HepG2 (cell line): ENCODE results near the gene MEAK7. TPM values are rescaled to one million over a fixed set of nuclear protein-coding genes. Genes with fewer than 3 reads are reported as not detected.

Experiments
- ATAC-seq: fragments of 200-7000 bp; cut with Tn5 transposase; 3 replicates; pipeline ENCODE4 v1.9.1; 2020; ENCODE audit warnings: mild to moderate bottlenecking, moderate library complexity
- BruUV-seq: library from RNA; stranded (reverse); fragments of 400-500 nt; replicated peaks from 2 replicates; lab custom pipeline; 2021; lab: Mats Ljungman, UMichigan
- CTCF ChIA-PET: fragments of 300-600 bp; formaldehyde crosslinking; extraction: SDS; loops from one replicate; lab custom pipeline; 2021; ENCODE audit warnings: low total read pairs, inconsistent platforms, low intra/inter-chr PET ratio; lab: Yijun Ruan, JAX
- POLR2A ChIA-PET: fragments of 350-600 bp; sonication (Branson Sonifier 250); formaldehyde crosslinking; loops from one replicate; lab custom pipeline; 2020; ENCODE audit warnings: antibody characterized with exemption, inconsistent platforms; lab: Yijun Ruan, JAX
- DNase-seq: peaks from one replicate; pipeline ENCODE4 v3.0.0-alpha.2; 2015; ENCODE audit warnings: low spot score
- FAIRE-seq: peaks from 3 replicates; lab custom pipeline; 2011; peaks lifted over from hg19 to GRCh38; lab: Jason Lieb, UNC
- H2AFZ ChIP-seq: one replicate; pipeline ENCODE4 v1.6.1; 2011; ENCODE audit warnings: low read length, inconsistent platforms
- H3K27ac ChIP-seq: fragments of 300-600 bp; 3 replicates; pipeline ENCODE4 v1.8.0; 2011; ENCODE audit warnings: mixed run types, mild to moderate bottlenecking, mixed read lengths, low read length, inconsistent platforms; ENCODE audit not compliant: insufficient read depth; ENCODE audit errors: extremely low read length
- H3K27me3 ChIP-seq, 2 experiments: fragments of 200-600 bp in 1 of 2; 2 replicates in 1 of 2; 3 replicates in 1 of 2; pipeline versions ENCODE4 v1.6.0 to v1.8.0; 2011; ENCODE audit warnings: low read length in 2 of 2, mild to moderate bottlenecking in 2 of 2, moderate library complexity in 2 of 2, inconsistent platforms in 1 of 2; ENCODE audit not compliant: insufficient read depth in 2 of 2, control insufficient read depth in 1 of 2
- H3K36me3 ChIP-seq, 2 experiments: fragments of 200-600 bp in 1 of 2; replicated peaks in 1 of 2; 2 replicates in 1 of 2; 3 replicates in 1 of 2; pipeline versions ENCODE4 v1.5.1 to v1.8.0; 2011; ENCODE audit warnings: low read length in 2 of 2, inconsistent platforms in 1 of 2; ENCODE audit not compliant: insufficient read depth in 2 of 2, control insufficient read depth in 1 of 2
- H3K4me1 ChIP-seq: 2 replicates; pipeline ENCODE4 v1.5.1; 2012; ENCODE audit warnings: low read length, inconsistent platforms; ENCODE audit not compliant: insufficient read depth
- H3K4me2 ChIP-seq: 2 replicates; pipeline ENCODE4 v1.6.0; 2011; ENCODE audit warnings: low read depth, low read length, inconsistent platforms
- H3K4me3 ChIP-seq, 3 experiments: fragments of 200-600 bp in 1 of 3; sonication (generic), shearing (Covaris generic) in 1 of 3; replicated peaks in 1 of 3; 2 replicates each; pipeline ENCODE4 v1.5.1; 2011 to 2016; ENCODE audit warnings: low read length in 3 of 3, inconsistent platforms in 2 of 3, low read depth in 2 of 3, mild to moderate bottlenecking in 2 of 3, control low read depth in 1 of 3, mixed read lengths in 1 of 3; ENCODE audit not compliant: insufficient read depth in 1 of 3
- H3K79me2 ChIP-seq: one replicate; pipeline ENCODE4 v1.6.1; 2011; ENCODE audit warnings: low read length, inconsistent platforms; ENCODE audit not compliant: insufficient read depth
- H3K9ac ChIP-seq: 2 replicates; pipeline ENCODE4 v1.6.0; 2011; ENCODE audit warnings: mild to moderate bottlenecking, low read depth, low read length, inconsistent platforms; ENCODE audit not compliant: insufficient read depth
- H3K9me3 ChIP-seq: 2 replicates; pipeline ENCODE4 v1.5.1; 2012; ENCODE audit warnings: mild to moderate bottlenecking, low read length
- H4K20me1 ChIP-seq: 2 replicates; pipeline ENCODE4 v1.6.0; 2011; ENCODE audit warnings: inconsistent platforms, mild to moderate bottlenecking, low read length, moderate library complexity; ENCODE audit not compliant: insufficient read depth
- ADNP ChIP-seq: sonication (generic); formaldehyde crosslinking; IDR thresholded peaks from 2 replicates; pipeline ENCODE4 v1.4.0; 2020; ENCODE audit warnings: missing genetic modification reagents
- GRHL1 ChIP-seq: sonication (generic); formaldehyde crosslinking; conservative IDR thresholded peaks from 2 replicates; pipeline ENCODE4 v1.8.0; 2022; ENCODE audit warnings: missing genetic modification reagents
- MXD3 ChIP-seq: IDR thresholded peaks from 2 replicates; pipeline ENCODE4 v1.6.1; 2016; ENCODE audit warnings: mild to moderate bottlenecking, missing biosample characterization, missing genetic modification reagents
- PHF8 ChIP-seq: sonication (generic); formaldehyde crosslinking; IDR thresholded peaks from 2 replicates; pipeline ENCODE4 v1.5.0; 2020; ENCODE audit warnings: missing genetic modification reagents
- WGBS: methylation state at CpG from one replicate; pipeline ENCODE4 v1.1.6; 2017; ENCODE audit warnings: low lambda C conversion rate; 5-methylcytosine and 5-hydroxymethylcytosine counted together
- in situ Hi-C: cut with HindIII; loops from 2 replicates; pipeline ENCODE4 v1.10.0; 2017; ENCODE audit warnings: low pct_unique_long_range_greater_than_20kb; ENCODE audit not compliant: extremely low pct_ligation_motif_present
- intact Hi-C: fragments of 100-400 bp; cut with micrococcal nuclease; formaldehyde crosslinking; loops from one replicate; pipeline ENCODE4 v1.10.0; 2022; ENCODE audit not compliant: unreplicated experiment
- polyA plus RNA-seq, 8 experiments: library from polyadenylated mRNA; depleted of rRNA in 3 of 8; stranded (reverse) in 7 of 8; unstranded in 1 of 8; fragments of >200 nt; fragmentation: Illumina TruSeq in 4 of 8; extraction: Trizol in 4 of 8; gene quantifications; 2 replicates each; pipeline versions ENCODE4 v1.2.1 to v1.2.3, GENCODE V29; 2011 to 2016; ENCODE audit warnings: low read depth in 4 of 8, missing spikeins in 1 of 8, mixed read lengths in 1 of 8; ENCODE audit not compliant: insufficient read depth in 1 of 8
- total RNA-seq, 5 experiments: library from RNA; depleted of rRNA; stranded (reverse); fragments of >200 nt; fragmentation: Illumina TruSeq; extraction: Trizol; gene quantifications; 2 replicates each; pipeline ENCODE4 v1.2.3, GENCODE V29; 2016; ENCODE audit warnings: low read depth in 1 of 5

The MEAK7 gene
- total and polyA plus RNA-seq, 2 of the 13 experiments (the other 11 are each of a cell fraction or from before 2014, with no cell fraction given), result 11.8 to 14.7 TPM

GRCh38 chr16:84537491-84538151 lies 33.2 kb upstream of the MEAK7 start (continued):
- no peak for TF ChIP-seq GRHL1 (CRISPR knock-in tag)
- TF ChIP-seq MXD3 (CRISPR knock-in tag), result no peak
- TF ChIP-seq PHF8, result no peak

GRCh38 chr16:84535851-84536250 lies 31.4 kb upstream of the MEAK7 start:
- Histone ChIP-seq H3K4me1 (peaks cover 34% of the 10 kb centered on the region), H3K79me2 (no peaks in the 10 kb centered on the region), H3K9ac (no peak overlapping the region), H4K20me1 (no peaks in the 10 kb centered on the region), H3K9me3 (no peaks in the 10 kb centered on the region), H3K4me2 (no peak overlapping the region), H3K27me3 (0 out of 5 replicates have a peak, but pooled peaks cover 0 to 3% of the 10 kb centered on the region in 2 experiments), H3K36me3 (no peaks in the 10 kb centered on the region), H3K4me3 (no peak overlapping the region), H2AFZ (no peak overlapping the region), H3K27ac (no peak overlapping the region)
- ChIA-PET CTCF (no interaction called here), POLR2A (no interaction called here)
- no TSS peak for BruUV-seq
- ATAC-seq (no peak), DNase-seq (no peak), FAIRE-seq (no peak)
- 72% methylated on average over 9 of the region's 9 CpGs for WGBS
- intact Hi-C loops (no loop called here), in situ Hi-C loops (no loop called here)
- TF ChIP-seq ADNP (CRISPR knock-in tag), result no peak
